HL-60/S4 (cell line): ENCODE measurements around the gene LMO1.

ENCODE experiments used
- in situ Hi-C: fragments of 300-500 bp; cut with MboI; formaldehyde crosslinking; loops from 2 replicates; pipeline ENCODE4 v1.14.3; 2022; ENCODE audit warnings: low sequenced_read_pairs

The LMO1 gene

GRCh38 chr11:8288824-8289491 lies 25.3 kb upstream of the LMO1 start:
- in situ Hi-C loops = no loop called here

- in situ Hi-C loops = no loop called here
Measured at GRCh38 chr11:8288166-8288772, 24.6 kb upstream of the LMO1 start.

- in situ Hi-C loops = no loop called here
Measured at GRCh38 chr11:8287703-8288102, 24.0 kb upstream of the LMO1 start.

GRCh38 chr11:8287297-8287696 lies 23.6 kb upstream of the LMO1 start:
- in situ Hi-C loops = no loop called here

GRCh38 chr11:8286886-8287285 lies 23.2 kb upstream of the LMO1 start:
- in situ Hi-C loops = no loop called here

- in situ Hi-C loops = no loop called here
Measured at GRCh38 chr11:8285796-8286195, 22.1 kb upstream of the LMO1 start.

- in situ Hi-C loops = no loop called here
Measured at GRCh38 chr11:8285228-8285627, 21.6 kb upstream of the LMO1 start.

- in situ Hi-C loops = no loop called here
Measured at GRCh38 chr11:8283465-8284230, 20.0 kb upstream of the LMO1 start.

GRCh38 chr11:8283100-8283464 lies 19.4 kb upstream of the LMO1 start:
- in situ Hi-C loops = no loop called here

GRCh38 chr11:8282631-8283030 lies 19.0 kb upstream of the LMO1 start:
- in situ Hi-C loops = no loop called here

GRCh38 chr11:8281266-8281665 lies 17.6 kb upstream of the LMO1 start:
- in situ Hi-C loops = no loop called here

GRCh38 chr11:8277691-8278090 lies 14.0 kb upstream of the LMO1 start:
- in situ Hi-C loops = no loop called here

GRCh38 chr11:8276528-8276927 lies 12.8 kb upstream of the LMO1 start:
- in situ Hi-C loops = no loop called here

GRCh38 chr11:8273287-8273686 lies 9.6 kb upstream of the LMO1 start:
- in situ Hi-C loops = no loop called here

- in situ Hi-C loops = no loop called here
Measured at GRCh38 chr11:8271106-8271886, 7.6 kb upstream of the LMO1 start.

GRCh38 chr11:8269636-8270035 lies 6.0 kb upstream of the LMO1 start:
- in situ Hi-C loops = no loop called here

- in situ Hi-C loops = no loop called here
Measured at GRCh38 chr11:8268530-8269400, 5.1 kb upstream of the LMO1 start.

GRCh38 chr11:8267831-8268529 lies 4.3 kb upstream of the LMO1 start:
- in situ Hi-C loops = no loop called here

GRCh38 chr11:8267280-8267679 lies 3.6 kb upstream of the LMO1 start:
- in situ Hi-C loops = no loop called here
